Loucy (cell line): ENCODE measurements around the gene ECHS1.

Experiments used
- EZH2phosphoT487 ChIP-seq: fragments of 200-600 bp; IDR thresholded peaks from 2 replicates; pipeline ENCODE4 v1.6.1; 2018; ENCODE audit warnings: antibody characterized with exemption, mild to moderate bottlenecking, moderate library complexity, borderline replicate concordance
- TF ChIP-seq, protein P1 (sequence below): fragments of 200-600 bp; sonication (generic); conservative IDR thresholded peaks from 2 replicates; pipeline ENCODE4 v1.5.1; 2014; ENCODE audit warnings: mild to moderate bottlenecking, antibody characterized with exemption, low read length

- TF ChIP-seq, protein P1, sequence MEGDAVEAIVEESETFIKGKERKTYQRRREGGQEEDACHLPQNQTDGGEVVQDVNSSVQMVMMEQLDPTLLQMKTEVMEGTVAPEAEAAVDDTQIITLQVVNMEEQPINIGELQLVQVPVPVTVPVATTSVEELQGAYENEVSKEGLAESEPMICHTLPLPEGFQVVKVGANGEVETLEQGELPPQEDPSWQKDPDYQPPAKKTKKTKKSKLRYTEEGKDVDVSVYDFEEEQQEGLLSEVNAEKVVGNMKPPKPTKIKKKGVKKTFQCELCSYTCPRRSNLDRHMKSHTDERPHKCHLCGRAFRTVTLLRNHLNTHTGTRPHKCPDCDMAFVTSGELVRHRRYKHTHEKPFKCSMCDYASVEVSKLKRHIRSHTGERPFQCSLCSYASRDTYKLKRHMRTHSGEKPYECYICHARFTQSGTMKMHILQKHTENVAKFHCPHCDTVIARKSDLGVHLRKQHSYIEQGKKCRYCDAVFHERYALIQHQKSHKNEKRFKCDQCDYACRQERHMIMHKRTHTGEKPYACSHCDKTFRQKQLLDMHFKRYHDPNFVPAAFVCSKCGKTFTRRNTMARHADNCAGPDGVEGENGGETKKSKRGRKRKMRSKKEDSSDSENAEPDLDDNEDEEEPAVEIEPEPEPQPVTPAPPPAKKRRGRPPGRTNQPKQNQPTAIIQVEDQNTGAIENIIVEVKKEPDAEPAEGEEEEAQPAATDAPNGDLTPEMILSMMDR, result no peak
- no peak for TF ChIP-seq EZH2phosphoT487
Measured at GRCh38 chr10:133379801-133380666, 6.9 kb upstream of the ECHS1 start.
